ENCODE results near the gene ZKSCAN7. TPM values are rescaled to one million over a fixed set of nuclear protein-coding genes. Genes with fewer than 3 reads are reported as not detected.
"Not testable (repeated sequence)": the region's sequence is repeated elsewhere in the genome, so short reads cannot be mapped to it uniquely, and the experiment has no call there.

The ZKSCAN7 gene
- total RNA-seq, 4 donors from 2014 or later: 3.5 to 6.1 (median 5.0) TPM

DNA sequence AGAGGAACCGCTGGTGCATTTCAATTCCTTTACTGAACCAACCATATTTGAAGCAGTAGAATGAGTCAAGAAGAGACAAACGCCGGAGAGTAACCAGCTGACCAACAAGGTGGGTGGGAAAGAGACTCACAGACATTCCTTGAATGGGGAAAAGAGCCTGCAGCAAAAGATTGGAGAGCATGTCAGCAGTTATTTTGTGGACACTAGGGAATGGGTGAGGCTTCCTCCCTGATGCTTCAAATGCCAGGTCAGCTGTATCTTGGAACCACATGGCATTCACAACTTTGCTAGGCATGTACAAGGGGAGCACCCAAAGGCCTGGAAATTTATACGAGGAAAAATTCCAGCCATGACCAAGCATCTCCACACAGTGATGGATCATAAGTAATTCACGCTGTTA is 29.9 kb upstream of the ZKSCAN7 start:
- no peaks in the 10 kb centered on the region for H3K9me3 ChIP-seq
- no peaks in the 10 kb centered on the region for H3K36me3 ChIP-seq
- H3K27ac ChIP-seq: no peak overlapping the region
- ATAC-seq: no peak
- no peak for TF ChIP-seq EP300 (IDR thresholded peaks at IDR 0.05)
- TF ChIP-seq POLR2AphosphoS5 (IDR thresholded peaks at IDR 0.05): no peak
- TF ChIP-seq, protein P1, sequence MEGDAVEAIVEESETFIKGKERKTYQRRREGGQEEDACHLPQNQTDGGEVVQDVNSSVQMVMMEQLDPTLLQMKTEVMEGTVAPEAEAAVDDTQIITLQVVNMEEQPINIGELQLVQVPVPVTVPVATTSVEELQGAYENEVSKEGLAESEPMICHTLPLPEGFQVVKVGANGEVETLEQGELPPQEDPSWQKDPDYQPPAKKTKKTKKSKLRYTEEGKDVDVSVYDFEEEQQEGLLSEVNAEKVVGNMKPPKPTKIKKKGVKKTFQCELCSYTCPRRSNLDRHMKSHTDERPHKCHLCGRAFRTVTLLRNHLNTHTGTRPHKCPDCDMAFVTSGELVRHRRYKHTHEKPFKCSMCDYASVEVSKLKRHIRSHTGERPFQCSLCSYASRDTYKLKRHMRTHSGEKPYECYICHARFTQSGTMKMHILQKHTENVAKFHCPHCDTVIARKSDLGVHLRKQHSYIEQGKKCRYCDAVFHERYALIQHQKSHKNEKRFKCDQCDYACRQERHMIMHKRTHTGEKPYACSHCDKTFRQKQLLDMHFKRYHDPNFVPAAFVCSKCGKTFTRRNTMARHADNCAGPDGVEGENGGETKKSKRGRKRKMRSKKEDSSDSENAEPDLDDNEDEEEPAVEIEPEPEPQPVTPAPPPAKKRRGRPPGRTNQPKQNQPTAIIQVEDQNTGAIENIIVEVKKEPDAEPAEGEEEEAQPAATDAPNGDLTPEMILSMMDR (IDR thresholded peaks at IDR 0.05): no peak
- TF ChIP-seq POLR2A (IDR thresholded peaks at IDR 0.05): no peak
- 84 to 97% methylated on average over 3 to 5 of the region's 5 CpGs for WGBS, 2 donors (ENCODE audit: low coverage in 1 of 2)
- H3K4me1 ChIP-seq: no peaks in the 10 kb centered on the region
- peaks cover 79% of the 10 kb centered on the region for H3K27me3 ChIP-seq
- H3K4me3 ChIP-seq: no peak overlapping the region

DNA sequence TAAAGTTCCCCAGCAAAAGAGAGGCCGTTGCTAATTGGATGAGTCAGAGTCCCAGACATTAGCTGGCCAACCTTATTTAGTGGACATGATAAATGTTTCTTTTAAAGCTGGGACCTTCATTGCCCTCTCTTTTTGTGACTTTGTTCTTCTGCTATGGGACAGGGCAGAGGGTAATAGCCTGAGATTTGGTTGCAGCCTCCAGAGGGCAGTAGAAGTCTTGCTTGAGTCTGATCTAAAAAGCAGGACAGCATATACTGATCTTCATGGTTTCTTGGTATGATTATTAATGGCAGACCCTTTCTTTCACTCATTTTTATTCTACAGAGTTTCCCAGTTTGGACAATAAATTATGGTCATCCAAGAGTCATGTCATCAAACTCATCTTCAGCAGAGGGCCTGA is 25.1 kb upstream of the ZKSCAN7 start:
- H3K27me3 ChIP-seq: peaks cover 60% of the 10 kb centered on the region
- TF ChIP-seq POLR2AphosphoS5 (IDR thresholded peaks at IDR 0.05) (no peak), POLR2A (IDR thresholded peaks at IDR 0.05) (no peak), EP300 (IDR thresholded peaks at IDR 0.05) (no peak)
- TF ChIP-seq, protein P1 (IDR thresholded peaks at IDR 0.05): no peak
- no peak overlapping the region for H3K27ac ChIP-seq
- H3K4me1 ChIP-seq: no peaks in the 10 kb centered on the region
- WGBS, 2 donors (ENCODE audit: low coverage in 1 of 2): 0% methylated on average over 1 of the region's 1 CpG; no CpG with 5 or more reads in 1 of the 2 donors
- H3K9me3 ChIP-seq: peaks cover 0 to 4% (median 0%) of the 10 kb centered on the region in 3 donors
- no peak for ATAC-seq
- H3K4me3 ChIP-seq: no peak overlapping the region
- H3K36me3 ChIP-seq: no peaks in the 10 kb centered on the region

DNA sequence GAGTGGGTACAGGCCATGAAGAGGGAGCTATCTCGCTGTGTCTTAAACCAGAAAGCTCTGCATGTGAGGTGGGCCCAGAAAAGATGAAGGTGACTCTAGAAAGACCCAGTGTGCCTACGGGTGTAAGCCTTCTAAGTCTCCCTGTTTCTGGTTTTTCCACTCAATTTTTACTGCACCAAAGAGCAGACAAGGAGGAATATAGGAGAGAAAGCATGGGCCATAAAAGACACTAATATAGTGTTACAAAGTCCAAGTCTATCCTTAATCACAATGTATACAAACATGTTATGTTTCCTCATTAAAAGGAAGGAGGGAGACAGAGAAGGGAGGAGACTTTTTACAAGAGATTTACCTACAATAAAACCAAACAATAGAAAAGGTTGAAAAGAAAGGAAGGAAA is 24.1 kb upstream of the ZKSCAN7 start:
- Histone ChIP-seq H3K4me3 (no peak overlapping the region), H3K4me1 (no peaks in the 10 kb centered on the region)

DNA sequence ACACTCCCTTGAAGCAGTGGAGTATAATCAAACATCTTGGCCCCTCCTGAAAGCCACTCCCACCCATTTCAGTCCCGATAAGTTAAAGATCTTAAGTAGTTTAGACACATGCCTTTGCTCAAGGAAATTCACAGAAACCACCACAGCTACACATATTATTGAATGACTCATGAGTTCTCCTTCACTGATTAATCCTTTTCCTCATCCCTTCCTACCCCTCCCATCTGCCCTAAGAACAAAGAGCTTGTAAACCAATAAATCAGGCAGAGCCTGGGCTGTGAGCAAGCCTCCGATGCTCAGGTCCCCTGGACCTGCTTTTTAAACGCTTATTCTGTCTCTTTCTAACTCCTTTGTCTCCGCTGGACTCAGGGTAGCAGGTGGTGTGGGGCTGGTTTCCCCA is 20.3 kb upstream of the ZKSCAN7 start:
- H3K4me1 ChIP-seq, H3K27ac ChIP-seq, H3K36me3 ChIP-seq, ATAC-seq, H3K9me3 ChIP-seq, H3K4me3 ChIP-seq: not testable (repeated sequence)
- 26 to 38% methylated on average over 1 to 4 of the region's 4 CpGs for WGBS, 2 donors (ENCODE audit: low coverage in 1 of 2)
- H3K27me3 ChIP-seq: peaks cover 62% of the 10 kb centered on the region

More for the DNA sequence above, 24.1 kb upstream of the ZKSCAN7 start:
- Histone ChIP-seq H3K27me3 (peaks cover 60% of the 10 kb centered on the region), H3K27ac (no peak overlapping the region), H3K36me3 (no peaks in the 10 kb centered on the region), H3K9me3 (peaks cover 0 to 4% (median 0%) of the 10 kb centered on the region in 3 donors)
- WGBS, 2 donors (ENCODE audit: low coverage in 1 of 2): 41 to 44% methylated on average over 2 of the region's 2 CpGs
- no peak for ATAC-seq
- TF ChIP-seq, protein P1 (IDR thresholded peaks at IDR 0.05): no peak
- TF ChIP-seq POLR2AphosphoS5 (IDR thresholded peaks at IDR 0.05) (no peak), EP300 (IDR thresholded peaks at IDR 0.05) (no peak), POLR2A (IDR thresholded peaks at IDR 0.05) (no peak)

DNA sequence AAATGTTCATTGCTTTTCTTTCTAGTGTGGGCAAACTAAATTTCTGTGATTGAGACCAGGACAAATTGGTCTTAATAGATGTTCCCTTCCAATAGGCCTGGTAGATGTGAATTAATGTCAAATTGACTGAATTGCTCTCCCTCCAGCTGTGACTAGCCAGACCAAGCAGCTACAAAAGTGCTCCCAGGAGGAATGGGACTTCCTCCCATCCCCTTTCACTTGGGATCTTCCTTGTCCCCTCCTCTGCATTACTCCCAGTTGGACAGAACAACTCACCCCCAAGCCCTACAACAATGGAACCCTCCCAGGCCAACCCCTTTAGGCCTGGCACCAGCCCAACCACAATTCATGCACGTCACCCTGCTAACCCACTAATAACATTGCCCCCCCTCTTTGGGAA is 19.6 kb upstream of the ZKSCAN7 start:
- WGBS, 2 donors (ENCODE audit: low coverage in 1 of 2): 0 to 11% methylated on average over 1 of the region's 1 CpG
- peaks cover 61% of the 10 kb centered on the region for H3K27me3 ChIP-seq
- peaks cover 0 to 4% (median 0%) of the 10 kb centered on the region in 3 donors for H3K9me3 ChIP-seq
- H3K36me3 ChIP-seq: no peaks in the 10 kb centered on the region
- H3K4me3 ChIP-seq: no peak overlapping the region
- no peak for TF ChIP-seq POLR2A (IDR thresholded peaks at IDR 0.05)
- TF ChIP-seq EP300 (IDR thresholded peaks at IDR 0.05): no peak
- TF ChIP-seq, protein P1 (IDR thresholded peaks at IDR 0.05): no peak
- TF ChIP-seq POLR2AphosphoS5 (IDR thresholded peaks at IDR 0.05): no peak
- H3K27ac ChIP-seq: no peak overlapping the region
- ATAC-seq: no peak
- H3K4me1 ChIP-seq: no peaks in the 10 kb centered on the region

DNA sequence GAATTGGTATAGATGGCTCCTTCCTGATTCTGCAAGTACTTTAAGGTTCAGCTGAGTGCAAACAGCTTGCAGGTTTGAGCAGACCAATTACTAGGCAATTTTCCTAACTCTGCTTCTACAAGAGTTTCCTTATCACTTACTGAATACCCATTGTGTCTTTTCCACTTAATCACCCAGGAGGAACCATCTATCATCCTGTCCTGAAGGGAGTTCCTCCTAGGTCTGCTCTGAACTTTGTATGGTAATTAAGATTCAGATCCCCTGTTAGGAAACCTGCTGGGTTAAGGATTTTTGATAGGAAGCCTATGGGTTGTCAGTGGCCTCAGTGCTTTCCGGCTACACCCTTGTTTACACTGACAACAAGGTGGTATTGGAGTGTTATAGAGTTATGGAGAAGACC is 10.2 kb upstream of the ZKSCAN7 start:
- 50 to 70% methylated on average over 1 of the region's 1 CpG for whole genome bisulfite sequencing, 2 donors (ENCODE audit: low coverage in 1 of 2)
- not testable (repeated sequence) for ATAC-seq, H3K4me1 ChIP-seq, H3K36me3 ChIP-seq, H3K9me3 ChIP-seq, H3K4me3 ChIP-seq, H3K27ac ChIP-seq
- peaks cover 63% of the 10 kb centered on the region for H3K27me3 ChIP-seq
